Fibroblast of lung (primary cell): ENCODE results near the gene C5orf24.

Source experiments
- CTCF ChIP-seq, 2 donors: IDR thresholded peaks in 1 of 2; conservative IDR thresholded peaks in 1 of 2; 1 replicate in 1 of 2; 2 replicates in 1 of 2; pipeline ENCODE4 v1.5.1; 2011 to 2012; ENCODE audit warnings: low read length in 2 of 2, control low read depth in 1 of 2, inconsistent platforms in 1 of 2, low read depth in 1 of 2, mild to moderate bottlenecking in 1 of 2
- EZH2 ChIP-seq: IDR thresholded peaks from 2 replicates; pipeline ENCODE4 v1.5.1; 2012; ENCODE audit warnings: low read length, control low read depth, mild to moderate bottlenecking; ENCODE audit errors: missing control alignments

DNA sequence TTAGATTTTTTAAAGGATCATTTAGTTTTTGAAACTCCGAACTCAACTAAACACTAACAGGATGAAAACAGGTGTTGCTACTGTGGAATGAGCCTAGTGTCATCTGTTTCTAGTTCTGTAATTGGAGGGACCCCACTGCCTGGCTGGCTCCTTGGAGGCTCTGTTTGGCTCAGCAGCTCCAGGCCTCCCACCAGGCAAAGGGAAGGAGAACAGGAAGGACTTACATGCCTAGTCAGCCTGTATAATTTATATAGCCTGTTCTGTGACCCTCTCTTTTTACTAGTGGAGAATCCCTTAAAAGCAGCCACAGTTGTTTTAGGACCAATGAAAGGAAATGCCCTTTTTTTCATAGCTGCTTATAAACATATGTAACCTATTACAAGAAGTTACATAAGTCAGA is 21.1 kb upstream of the C5orf24 start:
- TF ChIP-seq CTCF (conservative IDR thresholded peaks at IDR 0.05 in 1 of 2, IDR thresholded peaks at IDR 0.05 in 1 of 2; ENCODE audit: low read depth in 1 of 2, low read length in 2 of 2), result no peak
- no peak for TF ChIP-seq EZH2
